H9 (cell line): ENCODE measurements around the gene ZBTB12. TPM values are rescaled to one million over a fixed set of nuclear protein-coding genes. Genes with fewer than 3 reads are reported as not detected.
"Not testable (repeated sequence)": the region's sequence is repeated elsewhere in the genome, so short reads cannot be mapped to it uniquely, and the experiment has no call there.

Experiments
- DNase-seq: peaks from one replicate; pipeline ENCODE4 v3.0.0-alpha.2; 2017
- H2AFZ ChIP-seq: one replicate; pipeline ENCODE4 v1.6.1; 2013; ENCODE audit warnings: mild to moderate bottlenecking, low read length, control low read depth, moderate library complexity
- H2AK5ac ChIP-seq: 2 replicates; pipeline ENCODE4 v1.6.1; 2013; ENCODE audit warnings: low read length, control low read depth, mixed read lengths; ENCODE audit not compliant: insufficient read length
- H2BK120ac ChIP-seq: one replicate; pipeline ENCODE4 v1.6.1; 2013; ENCODE audit warnings: low read depth, mild to moderate bottlenecking, low read length, control low read depth, inconsistent platforms; ENCODE audit not compliant: poor library complexity, severe bottlenecking
- H2BK12ac ChIP-seq: 2 replicates; pipeline ENCODE4 v1.6.1; 2013; ENCODE audit warnings: low read length, control low read depth, mixed read lengths, low read depth; ENCODE audit not compliant: insufficient read length
- H2BK15ac ChIP-seq: 2 replicates; pipeline ENCODE4 v1.6.1; 2013; ENCODE audit warnings: low read depth, low read length, control low read depth
- H2BK20ac ChIP-seq: one replicate; pipeline ENCODE4 v1.6.1; 2013; ENCODE audit warnings: low read depth, mild to moderate bottlenecking, low read length, control low read depth, inconsistent platforms; ENCODE audit not compliant: poor library complexity, severe bottlenecking
- H2BK5ac ChIP-seq: 2 replicates; pipeline ENCODE4 v1.6.1; 2013; ENCODE audit warnings: low read length, control low read depth, mixed read lengths; ENCODE audit not compliant: insufficient read length
- H3K14ac ChIP-seq: 2 replicates; pipeline ENCODE4 v1.6.1; 2013; ENCODE audit warnings: low read length, control low read depth; ENCODE audit not compliant: insufficient read depth
- H3K18ac ChIP-seq: 2 replicates; pipeline ENCODE4 v1.6.1; 2013; ENCODE audit warnings: low read depth, mild to moderate bottlenecking, mixed read lengths, low read length, control low read depth; ENCODE audit not compliant: insufficient read length
- H3K23ac ChIP-seq: 2 replicates; pipeline ENCODE4 v1.6.1; 2013; ENCODE audit warnings: low read length, control low read depth, mixed read lengths, low read depth; ENCODE audit not compliant: insufficient read length
- H3K23me2 ChIP-seq: 2 replicates; pipeline ENCODE4 v1.6.1; 2013; ENCODE audit warnings: low read depth, mild to moderate bottlenecking, mixed read lengths, low read length, control low read depth; ENCODE audit not compliant: insufficient read length, poor library complexity, severe bottlenecking
- H3K27ac ChIP-seq: 2 replicates; pipeline ENCODE4 v1.5.1; 2013; ENCODE audit warnings: low read length, control low read depth, mixed read lengths, low read depth; ENCODE audit not compliant: insufficient read length
- H3K27me3 ChIP-seq: 2 replicates; pipeline ENCODE4 v1.6.1; 2013; ENCODE audit warnings: low read length, control low read depth, inconsistent platforms; ENCODE audit not compliant: insufficient read depth
- H3K4ac ChIP-seq: 2 replicates; pipeline ENCODE4 v1.6.1; 2013; ENCODE audit warnings: low read depth, mild to moderate bottlenecking, control low read depth, inconsistent platforms, low read length, moderate library complexity
- H3K4me1 ChIP-seq: 2 replicates; pipeline ENCODE4 v1.6.1; 2013; ENCODE audit warnings: low read length, control low read depth, inconsistent platforms; ENCODE audit not compliant: insufficient read depth
- H3K4me2 ChIP-seq: 2 replicates; pipeline ENCODE4 v1.6.1; 2013; ENCODE audit warnings: low read length, control low read depth, mixed read lengths; ENCODE audit not compliant: insufficient read length, insufficient read depth
- H3K56ac ChIP-seq: 2 replicates; pipeline ENCODE4 v1.6.1; 2013; ENCODE audit warnings: low read depth, mild to moderate bottlenecking, mixed read lengths, low read length, control low read depth; ENCODE audit not compliant: insufficient read length
- H3K79me1 ChIP-seq: 2 replicates; pipeline ENCODE4 v1.6.1; 2013; ENCODE audit warnings: low read depth, mild to moderate bottlenecking, moderate library complexity, low read length, control low read depth, inconsistent platforms; ENCODE audit not compliant: insufficient read depth, poor library complexity, severe bottlenecking
- H3K79me2 ChIP-seq: 2 replicates; pipeline ENCODE4 v1.6.1; 2013; ENCODE audit warnings: low read length, control low read depth, inconsistent platforms; ENCODE audit not compliant: insufficient read depth
- H3K9ac ChIP-seq: 2 replicates; pipeline ENCODE4 v1.6.1; 2013; ENCODE audit warnings: low read length, control low read depth, mixed read lengths; ENCODE audit not compliant: insufficient read length; ENCODE audit errors: extremely low read depth
- H3K9me3 ChIP-seq: one replicate; pipeline ENCODE4 v1.6.1; 2013; ENCODE audit warnings: low read depth, low read length, inconsistent platforms; ENCODE audit not compliant: control insufficient read depth
- H3T11ph ChIP-seq: one replicate; pipeline ENCODE4 v1.6.1; 2013; ENCODE audit warnings: mild to moderate bottlenecking, low read length, control low read depth, inconsistent platforms
- H4K20me1 ChIP-seq: one replicate; pipeline ENCODE4 v1.6.1; 2013; ENCODE audit not compliant: control insufficient read depth, insufficient read length, insufficient read depth
- H4K5ac ChIP-seq: 2 replicates; pipeline ENCODE4 v1.6.1; 2013; ENCODE audit warnings: low read depth, mild to moderate bottlenecking, mixed read lengths, low read length, control low read depth; ENCODE audit not compliant: insufficient read length
- H4K8ac ChIP-seq: replicated peaks from 2 replicates; pipeline ENCODE4 v1.6.1; 2013; ENCODE audit warnings: low read length, control low read depth, mixed read lengths, low read depth; ENCODE audit not compliant: insufficient read length
- H4K91ac ChIP-seq: 2 replicates; pipeline ENCODE4 v1.6.1; 2013; ENCODE audit warnings: low read depth, mild to moderate bottlenecking, moderate library complexity, mixed read lengths, low read length, control low read depth; ENCODE audit not compliant: insufficient read length
- H3K27ac Mint-ChIP-seq, 3 experiments: 2 replicates in 2 of 3; 3 replicates in 1 of 3; pipeline ENCODE4 v1.8.0; 2020 to 2021; ENCODE audit warnings: mixed read lengths in 3 of 3, mild to moderate bottlenecking in 1 of 3, moderate library complexity in 1 of 3
- H3K27me3 Mint-ChIP-seq: 2 replicates; pipeline ENCODE4 v1.8.0; 2021; ENCODE audit warnings: low read depth, mild to moderate bottlenecking, moderate library complexity, mixed read lengths
- H3K36me3 Mint-ChIP-seq, 3 experiments: 2 replicates in 2 of 3; 3 replicates in 1 of 3; pipeline ENCODE4 v1.8.0; 2020 to 2021; ENCODE audit warnings: low read depth in 3 of 3, mixed read lengths in 3 of 3; ENCODE audit not compliant: insufficient read depth in 1 of 3
- H3K4me1 Mint-ChIP-seq, 2 experiments: 2 replicates each; pipeline ENCODE4 v1.8.0; 2020; ENCODE audit warnings: mixed read lengths in 2 of 2
- H3K4me3 Mint-ChIP-seq, 2 experiments: 2 replicates in 1 of 2; 3 replicates in 1 of 2; pipeline ENCODE4 v1.8.0; 2020 to 2021; ENCODE audit warnings: mild to moderate bottlenecking in 2 of 2, mixed read lengths in 2 of 2, moderate library complexity in 1 of 2
- H3K9me3 Mint-ChIP-seq, 2 experiments: 2 replicates in 1 of 2; 3 replicates in 1 of 2; pipeline ENCODE4 v1.8.0; 2020; ENCODE audit warnings: mild to moderate bottlenecking in 2 of 2, mixed read lengths in 2 of 2, moderate library complexity in 1 of 2
- CTCF ChIP-seq: fragments of 200-600 bp; sonication (generic); conservative IDR thresholded peaks from 3 replicates; pipeline ENCODE4 v1.8.0; 2021; ENCODE audit warnings: antibody characterized with exemption, mild to moderate bottlenecking
- WGBS: extraction: QIAGEN DNeasy Blood & Tissue Kit; methylation state at CpG from one replicate; pipeline ENCODE4 v1.1.7; 2013; ENCODE audit warnings: missing lambda C conversion rate, low lambda C conversion rate, mixed read lengths; ENCODE audit not compliant: insufficient read length; ENCODE audit errors: extremely low coverage; 5-methylcytosine and 5-hydroxymethylcytosine counted together
- total RNA-seq: library from RNA; stranded (reverse); gene quantifications from 2 replicates; pipeline ENCODE4 v1.2.1, GENCODE V29; 2021

ZBTB12 gene
- total RNA-seq, 1 experiment from 2014 or later, result 31.0 TPM

DNA sequence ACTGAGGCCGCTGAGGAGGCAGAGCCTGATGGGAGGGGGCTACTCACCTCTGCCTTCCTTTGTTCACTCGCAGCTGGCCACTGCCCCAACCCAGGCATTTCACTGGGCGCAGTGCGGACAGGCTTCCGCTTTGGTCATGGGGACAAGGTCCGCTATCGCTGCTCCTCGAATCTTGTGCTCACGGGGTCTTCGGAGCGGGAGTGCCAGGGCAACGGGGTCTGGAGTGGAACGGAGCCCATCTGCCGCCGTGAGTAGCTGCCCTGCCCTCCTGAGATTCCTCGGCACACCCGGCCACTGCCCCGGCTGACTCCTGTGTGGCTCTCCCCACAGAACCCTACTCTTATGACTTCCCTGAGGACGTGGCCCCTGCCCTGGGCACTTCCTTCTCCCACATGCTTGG lies 31.7 kb upstream of the ZBTB12 start:
- Histone ChIP-seq H2BK5ac (no peak overlapping the region), H3K79me2 (no peaks in the 10 kb centered on the region), H3K4me1 (no peaks in the 10 kb centered on the region), H4K91ac (no peak overlapping the region), H3K18ac (no peak overlapping the region), H3K23ac (no peak overlapping the region), H3K23me2 (no peaks in the 10 kb centered on the region), H2AK5ac (no peak overlapping the region), H3K27ac (no peak overlapping the region), H3K4me2 (no peak overlapping the region), H3K14ac (no peak overlapping the region; the same call in 1 of the 2 replicates), H4K5ac (no peak overlapping the region), H3K9me3 (no peaks in the 10 kb centered on the region), H2BK15ac (no peak overlapping the region), H3K9ac (no peak overlapping the region), H2BK120ac (no peak overlapping the region), H3K56ac (no peak overlapping the region), H3K4ac (no peak overlapping the region), H3K27me3 (no peaks in the 10 kb centered on the region), H4K20me1 (no peaks in the 10 kb centered on the region), H4K8ac (no peak overlapping the region), H2BK12ac (no peak overlapping the region), H3K79me1 (no peaks in the 10 kb centered on the region), H2BK20ac (no peak overlapping the region), H3T11ph (no peak overlapping the region), H2AFZ (no peak overlapping the region)
- peaks cover 15 to 16% of the 10 kb centered on the region in 2 experiments for H3K9me3 Mint-ChIP-seq
- H3K4me3 Mint-ChIP-seq, result no peak overlapping the region
- H3K36me3 Mint-ChIP-seq, result peaks cover 0 to 6% (median 2%) of the 10 kb centered on the region in 3 experiments; a peak in 1 of 7 replicates
- no peak overlapping the region for H3K27ac Mint-ChIP-seq
- WGBS, result no CpG with 5 or more reads among the region's 19 CpGs
- no peak for TF ChIP-seq CTCF
- H3K4me1 Mint-ChIP-seq, result no peaks in the 10 kb centered on the region; a peak in 1 of 4 replicates
- peaks cover 11% of the 10 kb centered on the region for H3K27me3 Mint-ChIP-seq
- no peak for DNase-seq

DNA sequence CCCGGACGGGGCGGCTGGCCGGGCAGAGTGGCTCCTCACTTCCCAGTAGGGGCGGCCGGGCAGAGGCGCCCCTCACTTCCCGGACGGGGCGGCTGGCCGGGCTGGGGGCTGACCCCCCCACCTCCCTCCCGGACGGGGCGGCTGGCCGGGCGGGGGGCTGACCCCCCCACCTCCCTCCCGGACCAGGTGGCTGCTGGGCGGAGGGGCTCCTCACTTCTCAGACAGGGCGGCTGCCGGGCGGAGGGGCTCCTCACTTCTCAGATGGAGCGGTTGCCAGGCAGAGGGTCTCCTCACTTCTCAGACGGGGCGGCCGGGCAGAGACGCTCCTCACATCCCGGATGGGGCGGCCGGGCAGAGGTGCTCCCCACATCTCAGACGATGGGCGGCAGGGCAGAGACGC lies 30.3 kb upstream of the ZBTB12 start:
- not testable (repeated sequence) for H3K18ac ChIP-seq, H2BK15ac ChIP-seq, H3K79me2 ChIP-seq, H3K56ac ChIP-seq, H3K4me1 Mint-ChIP-seq, H3K4ac ChIP-seq, H2AK5ac ChIP-seq, H4K91ac ChIP-seq, H3K9me3 ChIP-seq, H2AFZ ChIP-seq, H3K4me1 ChIP-seq, H2BK20ac ChIP-seq, H4K8ac ChIP-seq, H3K4me2 ChIP-seq, H3K9ac ChIP-seq, H3K27ac ChIP-seq, H3K4me3 Mint-ChIP-seq, H3K23ac ChIP-seq, H2BK12ac ChIP-seq, H3K79me1 ChIP-seq, H3K27me3 ChIP-seq, H2BK5ac ChIP-seq, H3K23me2 ChIP-seq, H3K14ac ChIP-seq, H3K27ac Mint-ChIP-seq, H2BK120ac ChIP-seq, DNase-seq, H4K20me1 ChIP-seq, H3K36me3 Mint-ChIP-seq, H4K5ac ChIP-seq, H3T11ph ChIP-seq
- Mint-ChIP-seq H3K9me3 (peaks cover 15 to 16% of the 10 kb centered on the region in 2 experiments), H3K27me3 (peaks cover 14% of the 10 kb centered on the region)
- no CpG with 5 or more reads among the region's 32 CpGs for WGBS
